ENCODE data around the gene FOXI2.

FOXI2 gene

DNA sequence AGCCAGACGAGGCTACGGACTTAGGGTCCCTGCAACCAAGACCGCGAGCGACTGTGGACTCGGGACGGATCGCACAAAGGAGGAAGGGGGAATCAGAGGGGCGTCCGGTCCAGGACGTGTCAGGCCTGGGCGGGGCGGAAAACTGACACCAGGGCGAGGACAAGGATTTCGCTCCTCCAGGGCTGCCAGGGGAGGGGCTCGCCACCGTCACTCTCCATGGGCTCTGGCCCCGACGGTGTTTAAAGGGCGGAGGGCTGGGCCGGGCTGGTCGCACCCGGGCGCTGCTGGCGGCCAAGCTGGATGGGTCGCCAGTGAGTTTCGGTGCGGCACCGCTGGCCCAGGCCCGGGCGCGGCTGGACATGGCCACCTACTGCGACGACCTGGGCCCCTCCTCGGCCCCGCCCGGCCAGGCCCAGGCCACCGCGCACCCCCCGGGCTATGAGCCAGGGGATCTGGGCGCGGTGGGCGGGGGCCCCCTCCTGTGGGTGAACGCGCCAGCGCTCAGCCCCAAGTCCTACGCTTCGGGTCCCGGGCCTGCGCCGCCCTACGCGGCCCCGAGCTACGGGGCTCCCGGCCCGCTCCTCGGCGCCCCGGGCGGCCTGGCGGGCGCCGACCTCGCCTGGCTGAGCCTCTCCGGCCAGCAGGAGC is at the start of gene FOXI2:
TSS of gene FOXI2 (plus strand) at position 271 of the 648 bp plus-strand sequence. CDS start at position 360, 89 bp downstream.
- DNase-seq: no peak
- in situ Hi-C loops (cut with HindIII; ENCODE audit: low pct_ligation_motif_present, low pct_unique_long_range_greater_than_20kb, low sequenced_read_pairs): no loop called here

DNA sequence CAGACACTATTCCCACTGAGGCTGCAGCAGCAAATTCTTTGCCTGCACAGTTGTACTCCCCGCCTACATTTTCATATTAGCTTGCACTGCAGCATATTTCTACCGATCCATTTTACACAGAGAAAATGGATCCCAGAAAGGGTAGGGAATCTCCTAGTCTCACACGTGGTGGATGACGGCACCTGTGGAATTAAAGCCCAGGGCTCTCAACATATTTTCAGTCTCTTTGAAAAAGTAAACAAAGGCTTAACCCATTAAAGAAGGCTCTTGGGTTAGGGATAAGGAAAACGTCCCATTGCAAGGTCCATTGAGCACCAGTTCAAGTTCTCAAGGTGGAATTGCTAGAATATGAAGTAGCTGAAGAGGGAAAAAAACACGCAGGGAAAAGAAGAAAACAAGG is 49.4 kb upstream of the FOXI2 start:
- no peak for DNase-seq
- in situ Hi-C loops (cut with HindIII; ENCODE audit: low pct_ligation_motif_present, low pct_unique_long_range_greater_than_20kb, low sequenced_read_pairs): no loop called here

DNA sequence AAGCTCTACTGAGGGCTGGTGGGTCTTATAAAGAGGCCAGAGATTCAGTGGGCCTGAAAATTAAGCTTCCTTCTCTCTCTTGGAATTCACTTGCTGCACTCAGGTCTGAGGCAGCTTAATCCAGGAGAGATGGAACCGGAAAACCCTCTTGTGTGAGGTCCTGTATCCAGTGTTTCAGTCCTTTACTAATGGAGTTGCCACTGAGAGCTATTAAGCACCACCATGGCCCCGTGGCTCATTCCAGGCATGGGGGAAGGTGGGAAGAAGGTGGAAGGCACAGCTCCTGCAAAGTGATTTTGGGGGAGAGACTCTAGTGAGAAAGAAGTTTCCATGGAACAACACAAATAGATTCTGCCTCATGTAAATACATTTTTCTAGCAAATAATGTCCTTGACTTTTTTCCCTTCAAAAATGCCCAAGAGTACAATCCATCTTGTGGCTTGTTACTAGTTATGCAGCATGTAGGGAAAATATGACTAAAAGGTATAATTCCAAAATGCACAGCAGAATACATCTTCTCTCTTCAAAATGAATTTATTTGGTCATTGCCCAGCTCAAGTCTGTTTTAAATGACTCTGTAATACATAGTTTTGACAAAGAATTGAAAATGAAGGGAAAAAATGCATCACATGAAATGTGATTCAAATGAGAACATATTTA is 46.7 kb upstream of the FOXI2 start:
- in situ Hi-C loops (cut with HindIII; ENCODE audit: low pct_ligation_motif_present, low pct_unique_long_range_greater_than_20kb, low sequenced_read_pairs): no loop called here

DNA sequence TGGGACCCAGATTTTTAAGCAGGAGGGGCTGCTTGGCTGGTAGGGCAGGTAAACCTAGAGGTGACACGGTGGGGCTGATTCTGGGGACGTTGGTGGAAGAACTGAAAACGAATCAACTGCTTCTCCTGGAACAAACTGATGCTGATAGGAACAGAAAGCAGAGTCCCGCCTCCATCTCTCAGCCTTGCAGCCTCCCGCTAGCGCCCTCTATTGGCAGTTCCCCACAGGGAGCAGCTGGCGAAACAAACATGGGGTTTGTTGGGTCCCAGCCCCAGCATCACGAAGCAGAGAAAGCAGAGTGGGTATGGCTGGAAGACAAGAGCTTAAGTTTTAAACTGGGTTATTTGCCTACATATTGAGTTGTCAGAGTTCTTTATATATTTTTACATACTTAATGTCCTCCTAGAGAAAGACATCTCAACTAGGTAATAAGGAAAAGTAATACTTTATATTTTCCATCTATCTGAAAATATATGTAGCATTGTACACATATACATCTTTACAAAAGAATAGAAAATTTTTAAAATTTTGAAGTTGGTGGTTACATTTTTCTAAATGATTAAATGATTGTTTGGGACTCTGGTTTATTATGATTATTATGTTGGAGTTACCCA is 42.3 kb upstream of the FOXI2 start:
- in situ Hi-C loops (cut with HindIII; ENCODE audit: low pct_ligation_motif_present, low pct_unique_long_range_greater_than_20kb, low sequenced_read_pairs): no loop called here
- DNase-seq: peak; percentile 78

More for the DNA sequence above, 46.7 kb upstream of the FOXI2 start:
- DNase-seq: no peak

DNA sequence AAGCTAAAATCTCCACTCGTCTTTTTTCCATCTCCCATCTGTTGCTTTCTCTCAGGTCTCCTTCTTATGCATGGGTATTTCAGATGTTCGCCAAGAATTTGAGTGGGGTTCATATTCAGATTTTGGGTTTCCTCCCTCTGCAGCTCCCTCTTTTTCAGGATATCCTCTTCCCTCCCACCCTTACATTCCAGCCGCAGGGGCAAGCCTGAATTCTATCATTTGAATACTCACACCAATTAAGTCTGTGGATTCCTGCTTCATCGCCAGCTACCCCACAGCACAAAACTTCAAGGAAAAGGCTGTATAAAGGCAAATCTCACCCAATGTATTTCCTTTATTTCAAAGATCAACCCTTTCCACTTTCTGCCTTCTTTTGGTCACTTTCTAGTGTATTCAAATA is 41.6 kb upstream of the FOXI2 start:
- no peak for DNase-seq
- in situ Hi-C loops (cut with HindIII; ENCODE audit: low pct_ligation_motif_present, low pct_unique_long_range_greater_than_20kb, low sequenced_read_pairs): no loop called here

DNA sequence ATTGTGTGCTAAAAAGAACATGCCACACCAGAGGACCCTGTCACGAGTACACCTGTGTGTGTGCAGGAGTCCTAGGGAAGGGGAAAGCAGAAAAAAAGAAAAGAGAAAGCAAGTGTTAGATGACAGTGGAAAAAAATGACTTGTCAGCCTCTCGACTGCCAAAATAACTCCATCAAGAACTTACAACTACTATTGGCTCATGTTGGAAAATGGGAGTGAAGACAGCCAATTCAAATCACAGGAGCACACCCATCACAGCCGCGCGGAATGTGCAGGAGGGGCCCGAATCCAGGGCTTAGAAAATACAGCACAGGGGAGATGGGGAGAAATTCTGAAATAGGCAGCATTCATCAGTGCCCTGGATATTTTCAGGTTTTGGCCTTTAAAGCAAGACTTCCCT is 38.1 kb upstream of the FOXI2 start:
- no peak for DNase-seq
- in situ Hi-C loops (cut with HindIII; ENCODE audit: low pct_ligation_motif_present, low pct_unique_long_range_greater_than_20kb, low sequenced_read_pairs): no loop called here

DNA sequence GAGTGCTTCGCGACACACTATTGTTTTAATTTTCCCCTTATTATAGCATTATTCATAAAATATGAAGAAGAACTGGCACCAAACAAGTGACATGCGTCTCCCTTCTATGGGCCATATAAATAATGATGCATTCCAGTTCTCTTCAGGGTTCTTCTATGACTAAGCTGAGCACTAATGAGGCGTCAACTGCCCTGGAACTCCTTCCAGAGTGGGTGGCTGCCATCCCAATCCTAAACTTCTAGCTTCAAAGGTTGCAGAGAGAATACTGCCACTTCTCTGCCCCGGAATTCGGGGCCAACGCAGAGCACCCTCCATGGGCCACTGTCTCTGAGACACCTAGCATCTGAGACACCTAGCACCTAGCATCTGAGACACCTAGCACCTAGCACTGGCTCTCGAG is 37.7 kb upstream of the FOXI2 start:
- no peak for DNase-seq
- in situ Hi-C loops (cut with HindIII; ENCODE audit: low pct_ligation_motif_present, low pct_unique_long_range_greater_than_20kb, low sequenced_read_pairs): no loop called here

DNA sequence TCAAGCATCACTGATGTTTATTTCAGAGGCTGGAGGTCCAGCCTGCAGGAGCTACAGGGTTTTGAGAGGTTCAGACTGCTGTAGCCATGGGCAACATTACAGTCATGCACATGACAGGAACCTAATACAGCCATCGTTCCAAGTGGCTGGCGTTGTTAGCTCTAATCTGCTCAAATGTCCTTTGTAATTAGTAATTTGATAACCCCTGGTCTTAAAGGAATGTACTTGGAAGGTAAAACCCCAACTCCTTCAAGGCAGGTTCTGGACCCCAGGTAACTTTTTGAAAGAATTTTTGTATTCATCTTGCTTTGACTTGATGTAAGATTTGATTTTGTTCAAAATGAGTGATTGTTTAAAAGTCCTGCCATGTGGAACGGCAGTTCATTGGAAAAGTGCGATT is 34.7 kb upstream of the FOXI2 start:
- DNase-seq: no peak
- in situ Hi-C loops (cut with HindIII; ENCODE audit: low pct_ligation_motif_present, low pct_unique_long_range_greater_than_20kb, low sequenced_read_pairs): no loop called here

DNA sequence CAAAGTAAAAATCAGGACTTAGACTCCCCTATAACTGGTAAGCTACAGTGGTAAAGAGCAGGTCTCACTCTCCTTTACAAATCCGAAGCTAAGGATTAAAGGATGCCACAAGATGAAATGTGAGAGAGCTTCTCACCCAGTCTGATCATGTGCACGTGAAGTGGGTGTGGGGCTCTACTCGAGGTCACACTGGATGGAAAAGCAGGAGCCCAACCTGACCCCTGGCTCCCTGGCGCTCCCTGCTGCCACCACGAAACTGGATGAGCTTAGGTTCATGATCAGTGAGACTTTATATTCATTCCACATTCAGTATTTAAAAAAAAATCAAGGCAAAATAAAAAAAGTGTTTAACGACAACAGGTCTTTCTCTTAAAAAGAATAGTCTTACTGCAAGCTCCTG is 21.7 kb upstream of the FOXI2 start:
- in situ Hi-C loops (cut with HindIII; ENCODE audit: low pct_ligation_motif_present, low pct_unique_long_range_greater_than_20kb, low sequenced_read_pairs): no loop called here
- DNase-seq: no peak

DNA sequence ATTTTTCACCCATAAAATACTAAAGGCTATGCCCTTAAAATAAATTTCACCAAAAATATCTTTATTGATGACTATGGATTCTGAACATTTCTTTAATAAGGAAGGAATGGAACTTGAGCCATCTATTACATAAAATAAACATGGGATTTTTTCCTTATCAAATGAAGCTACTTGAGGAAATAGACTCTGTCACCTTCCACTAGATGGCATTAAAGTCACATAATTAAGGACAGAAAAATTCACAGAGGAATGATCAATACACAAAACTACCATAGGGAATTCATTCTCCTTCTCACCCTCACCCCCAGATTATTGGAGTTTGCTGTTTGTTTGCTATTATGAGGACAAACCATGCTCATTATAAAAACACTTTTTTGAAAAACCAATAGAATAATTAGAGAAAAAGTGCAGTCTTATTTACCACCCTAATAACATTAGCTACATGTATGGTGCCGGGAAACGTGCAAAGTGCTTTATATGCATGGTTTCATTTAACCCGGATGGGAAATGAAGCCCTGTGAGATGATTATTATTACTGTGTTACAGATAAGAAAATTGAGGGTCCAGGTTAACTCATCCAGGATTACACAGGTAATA is 21.1 kb upstream of the FOXI2 start:
- DNase-seq: peak; percentile 55
- in situ Hi-C loops (cut with HindIII; ENCODE audit: low pct_ligation_motif_present, low pct_unique_long_range_greater_than_20kb, low sequenced_read_pairs): no loop called here

DNA sequence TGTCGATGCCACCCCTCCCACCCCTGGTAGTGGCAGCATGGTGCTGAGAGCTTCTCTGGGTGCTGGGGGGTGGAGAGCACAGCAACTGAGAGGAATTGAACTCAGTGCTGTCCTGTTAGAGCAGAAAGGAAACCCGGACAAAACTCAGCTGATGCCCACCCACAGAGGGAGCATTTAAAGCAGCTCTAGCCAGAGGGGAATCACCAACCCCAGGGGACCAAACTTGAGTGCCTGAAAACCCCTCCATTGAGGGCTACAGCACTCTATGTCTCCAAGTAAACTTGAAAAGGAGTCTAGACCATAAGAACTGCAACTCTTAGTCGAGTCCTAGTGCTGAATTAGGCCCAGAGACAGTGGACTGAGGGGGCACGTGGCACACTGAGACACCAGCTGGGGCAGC is 16.8 kb upstream of the FOXI2 start:
- in situ Hi-C loops (cut with HindIII; ENCODE audit: low pct_ligation_motif_present, low pct_unique_long_range_greater_than_20kb, low sequenced_read_pairs): no loop called here
- no peak for DNase-seq

DNA sequence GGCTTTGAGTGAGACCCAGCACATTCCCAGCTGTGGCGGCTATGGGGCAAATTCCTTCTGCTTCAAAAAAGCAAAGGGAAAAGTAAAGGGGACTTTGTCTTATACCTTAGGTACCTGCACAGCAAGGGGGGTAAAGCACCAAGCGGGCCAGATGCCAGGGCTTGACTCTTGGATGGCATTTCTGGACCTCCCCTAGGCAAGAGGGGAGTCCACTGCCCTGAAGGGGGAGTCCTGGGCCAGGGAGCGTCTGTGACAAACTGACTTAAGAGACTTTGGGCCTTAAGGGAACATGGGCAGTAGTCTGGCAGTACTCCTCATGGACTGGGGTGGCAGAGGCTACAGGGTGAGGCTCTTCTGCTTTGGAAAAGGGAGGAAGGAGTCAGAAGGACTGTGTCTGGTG is 16.1 kb upstream of the FOXI2 start:
- in situ Hi-C loops (cut with HindIII; ENCODE audit: low pct_ligation_motif_present, low pct_unique_long_range_greater_than_20kb, low sequenced_read_pairs): no loop called here
- DNase-seq: no peak

DNA sequence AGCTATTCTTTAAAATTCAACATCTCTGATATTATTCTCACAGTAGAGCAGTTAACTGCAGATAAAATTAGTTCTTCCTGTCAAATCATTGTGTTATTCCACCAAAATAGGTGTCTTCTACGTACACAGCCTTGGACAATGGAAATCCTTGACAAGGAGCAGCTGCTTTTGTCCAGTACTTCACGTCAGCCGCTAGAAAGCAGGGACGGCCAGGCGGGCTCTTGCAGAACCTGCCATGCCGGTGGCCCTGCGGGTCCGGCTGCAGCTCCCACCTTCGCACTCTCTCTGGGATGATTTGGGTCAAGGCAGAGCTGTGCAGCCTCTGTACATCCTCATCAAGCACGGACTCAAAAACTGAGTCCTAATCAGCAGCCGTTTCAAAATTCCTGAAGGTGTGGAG is 2.2 kb upstream of the FOXI2 start:
- in situ Hi-C loops (cut with HindIII; ENCODE audit: low pct_ligation_motif_present, low pct_unique_long_range_greater_than_20kb, low sequenced_read_pairs): no loop called here
- no peak for DNase-seq

DNA sequence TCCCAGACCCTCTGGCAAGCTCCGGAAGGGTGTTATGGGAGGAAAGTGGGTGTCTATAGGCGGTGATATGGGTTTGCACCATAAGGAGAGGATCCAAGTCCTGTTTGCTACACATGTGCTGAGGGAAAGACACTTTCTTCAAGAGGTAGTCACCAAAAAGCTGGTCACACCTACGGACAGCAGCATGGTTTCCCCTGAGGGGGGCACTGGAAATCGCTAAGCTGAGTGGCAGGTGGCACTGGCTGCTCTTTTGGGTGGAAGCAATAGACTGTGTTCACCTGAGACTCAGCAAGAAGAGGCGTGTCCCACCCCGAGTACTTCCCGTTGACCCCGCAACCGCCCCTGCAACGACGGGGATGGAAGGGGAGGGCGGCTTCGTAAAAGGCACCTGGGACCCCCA is 1.8 kb upstream of the FOXI2 start:
- no peak for DNase-seq
- in situ Hi-C loops (cut with HindIII; ENCODE audit: low pct_ligation_motif_present, low pct_unique_long_range_greater_than_20kb, low sequenced_read_pairs): no loop called here

DNA sequence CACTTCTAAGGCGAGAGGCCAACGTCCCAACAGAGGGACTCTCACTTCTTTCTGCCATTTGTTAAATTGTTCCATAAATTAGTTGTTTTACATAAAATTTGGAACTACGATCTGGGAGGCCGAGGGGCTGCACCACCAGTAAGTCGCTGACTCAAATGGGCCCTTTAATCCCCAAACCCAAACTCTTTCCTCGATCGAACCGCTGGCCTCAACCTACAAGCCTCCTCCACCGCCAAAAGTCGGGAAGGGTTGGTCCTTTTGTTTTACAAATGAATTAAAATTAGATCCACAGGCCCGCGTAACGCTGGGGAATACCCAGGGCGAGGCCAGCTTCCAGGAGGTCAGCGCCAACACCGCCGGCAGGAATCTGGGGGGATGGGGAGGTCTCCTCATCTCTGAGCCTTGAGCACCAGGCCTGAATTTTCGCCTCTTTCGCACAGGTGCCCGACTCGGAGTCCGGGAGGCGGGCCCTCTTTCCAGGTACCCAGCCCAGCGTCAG is 1.2 kb upstream of the FOXI2 start:
- in situ Hi-C loops (cut with HindIII; ENCODE audit: low pct_ligation_motif_present, low pct_unique_long_range_greater_than_20kb, low sequenced_read_pairs): no loop called here

DNA sequence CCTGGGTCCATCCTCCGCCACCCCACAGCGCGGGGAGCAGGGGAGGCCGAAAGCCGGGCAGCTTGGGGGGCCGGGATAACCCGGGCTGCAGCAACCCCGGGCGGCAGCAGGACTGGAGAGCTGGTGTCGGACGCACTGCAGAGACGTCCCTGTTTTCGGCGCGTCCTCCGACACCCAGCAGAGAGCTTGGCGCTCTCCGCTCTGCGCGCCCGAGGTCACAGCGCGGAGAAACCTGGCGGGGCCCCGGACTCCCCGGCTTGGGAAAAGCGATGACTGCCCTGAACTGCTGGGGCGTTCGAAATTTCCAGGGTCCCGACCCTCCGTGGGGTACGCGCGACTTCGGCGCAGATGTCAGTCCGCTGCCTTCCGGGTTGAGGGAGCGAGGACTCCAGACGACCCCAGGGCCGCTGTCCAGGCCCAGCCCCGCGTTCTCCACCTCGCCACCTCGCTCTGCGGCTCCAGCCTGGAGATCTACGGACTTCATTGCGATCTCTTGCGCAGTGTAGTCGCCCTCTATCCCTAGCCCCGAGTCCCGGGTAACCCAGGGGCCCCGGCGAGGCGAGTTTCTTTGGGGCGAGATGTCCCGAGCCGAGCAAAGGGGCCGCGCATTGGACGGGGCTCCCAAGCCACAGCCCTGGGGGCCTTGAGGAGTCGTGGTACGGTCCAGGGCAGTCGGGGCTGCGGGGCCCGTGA is 617 bp upstream of the FOXI2 start:
- no peak for DNase-seq
- in situ Hi-C loops (cut with HindIII; ENCODE audit: low pct_ligation_motif_present, low pct_unique_long_range_greater_than_20kb, low sequenced_read_pairs): no loop called here

More for the DNA sequence above, 1.2 kb upstream of the FOXI2 start:
- no peak for DNase-seq

DNA sequence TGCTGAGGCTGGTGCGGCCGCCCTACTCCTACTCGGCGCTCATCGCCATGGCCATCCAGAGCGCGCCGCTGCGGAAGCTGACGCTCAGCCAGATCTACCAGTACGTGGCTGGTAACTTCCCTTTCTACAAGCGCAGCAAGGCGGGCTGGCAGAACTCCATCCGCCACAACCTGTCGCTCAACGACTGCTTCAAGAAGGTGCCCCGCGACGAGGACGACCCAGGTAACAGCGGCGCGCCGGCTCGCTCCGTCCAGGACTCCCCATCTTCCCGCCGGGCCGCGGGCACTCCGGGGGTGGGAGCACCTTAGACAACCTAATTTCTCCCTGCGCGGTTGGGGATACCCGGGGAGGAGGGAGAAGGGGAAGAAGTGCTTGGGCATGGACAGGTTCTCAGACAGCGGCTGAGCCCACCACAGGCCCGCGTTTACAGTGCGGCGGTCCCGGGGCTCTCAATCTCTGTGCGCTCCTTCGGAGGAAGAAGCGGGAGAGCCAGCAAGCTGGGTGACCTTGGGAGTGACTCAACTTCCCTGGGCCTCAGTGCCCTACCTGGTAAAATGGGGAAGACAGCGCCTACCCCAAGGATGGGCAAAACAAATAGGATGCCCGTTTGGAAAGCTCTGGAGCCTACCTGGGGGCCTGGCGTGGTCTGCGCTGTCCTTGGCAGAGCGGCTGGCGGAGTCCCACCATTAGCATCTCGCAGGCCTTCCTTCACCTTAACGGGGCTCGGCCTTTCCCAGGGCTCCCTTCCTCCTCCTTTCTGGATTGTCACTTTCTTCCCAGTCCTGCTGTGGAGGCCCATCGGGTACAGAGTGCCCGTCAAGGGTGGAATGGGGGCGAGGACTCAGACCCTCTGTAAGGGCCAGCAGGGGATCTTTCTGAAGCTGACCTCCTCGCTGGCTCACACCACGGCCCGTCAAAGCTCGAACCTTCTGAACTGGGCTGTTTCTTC is 852 bp downstream of the FOXI2 start:
- no peak for DNase-seq
- in situ Hi-C loops (cut with HindIII; ENCODE audit: low pct_ligation_motif_present, low pct_unique_long_range_greater_than_20kb, low sequenced_read_pairs): no loop called here
